Measurements from ENCODE around the gene LPP.

Gene LPP

DNA sequence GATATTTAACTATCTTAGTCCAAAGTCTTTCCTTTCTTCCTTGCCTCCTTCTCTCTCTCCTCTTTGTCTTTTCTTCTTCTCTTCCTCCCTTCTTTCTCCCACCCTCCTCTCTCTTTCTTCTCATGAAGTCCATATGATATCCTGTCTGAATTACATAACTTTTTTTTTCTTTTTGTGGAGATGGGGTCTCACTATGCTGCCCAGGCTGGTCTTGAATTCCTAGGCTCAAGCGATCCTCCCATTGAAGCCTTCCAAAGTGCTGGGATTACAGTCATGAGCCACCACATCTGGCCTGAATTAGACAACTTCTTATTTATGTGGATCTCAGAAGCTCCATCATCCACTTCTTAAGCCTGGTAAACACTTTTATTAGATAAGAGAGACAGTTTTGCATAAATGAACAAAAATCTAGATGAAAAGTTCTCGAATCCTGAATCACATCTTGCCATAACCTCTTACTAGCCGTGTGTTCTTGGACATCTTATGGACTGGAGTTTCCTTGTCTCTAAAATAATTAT lies 206.5 kb downstream of the LPP start:
- no peak for DNase-seq (ENCODE audit: low read depth, low spot score)

DNA sequence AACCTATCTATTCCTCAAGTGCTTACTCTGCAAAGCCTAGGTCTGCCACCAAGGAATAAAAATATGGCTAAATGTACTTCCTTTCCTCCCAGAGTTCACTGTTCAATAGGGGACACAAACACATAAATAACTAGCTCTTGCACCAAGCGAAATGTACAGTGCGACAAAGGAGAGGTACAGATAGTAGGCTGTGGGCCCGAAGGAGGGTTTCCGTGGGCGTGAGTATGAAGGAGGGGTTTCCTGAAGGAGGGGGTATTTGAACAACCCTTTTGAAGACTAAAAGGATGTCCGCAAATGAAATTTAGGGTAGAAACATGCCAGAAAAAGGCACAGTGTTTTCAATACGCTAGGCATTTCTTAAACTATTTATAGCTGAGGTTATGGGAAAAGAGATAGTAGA lies 207.9 kb downstream of the LPP start:
- no peak for DNase-seq (ENCODE audit: low read depth, low spot score)

DNA sequence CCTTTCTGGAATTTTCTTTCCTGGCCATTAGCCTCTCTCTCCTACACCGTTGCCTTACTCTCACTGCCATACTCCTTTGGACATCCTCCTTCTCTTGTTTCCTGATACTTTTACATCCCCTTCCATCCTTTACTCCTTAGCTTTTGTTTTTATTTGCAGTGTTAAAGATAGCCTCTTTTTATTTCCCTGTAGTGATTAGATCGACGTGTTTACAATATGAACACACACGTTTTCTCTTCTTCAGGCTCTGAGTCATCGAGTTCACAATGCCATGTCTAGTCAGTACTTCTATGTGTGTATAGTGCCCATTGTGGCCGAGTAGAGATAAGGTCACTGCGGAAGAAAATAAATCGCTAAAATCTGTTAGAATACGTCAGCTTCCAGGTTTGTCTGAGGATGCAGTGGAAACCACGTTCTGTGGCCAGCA lies 208.5 kb downstream of the LPP start:
- no peak for DNase-seq (ENCODE audit: low read depth, low spot score)

DNA sequence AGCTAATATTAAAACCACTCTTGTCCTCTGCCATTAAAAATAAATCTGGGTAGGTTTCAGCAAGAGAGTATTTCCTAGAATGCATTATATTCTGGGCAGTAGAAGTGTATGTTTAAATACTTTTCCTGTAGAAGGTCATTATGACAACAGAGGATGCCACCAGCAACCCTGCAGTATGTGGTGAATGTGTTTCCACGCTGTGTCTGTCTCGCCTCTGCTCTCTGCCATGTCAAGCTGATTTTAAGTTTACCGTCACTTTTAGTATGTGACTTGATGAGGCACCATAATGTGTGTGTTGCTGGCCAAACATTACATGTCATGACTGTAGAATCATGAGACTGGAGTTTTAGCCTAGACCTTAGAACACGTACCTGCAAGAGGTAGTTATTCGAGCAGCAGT lies 211.2 kb downstream of the LPP start:
- DNase-seq (ENCODE audit: low read depth, low spot score), result no peak

DNA sequence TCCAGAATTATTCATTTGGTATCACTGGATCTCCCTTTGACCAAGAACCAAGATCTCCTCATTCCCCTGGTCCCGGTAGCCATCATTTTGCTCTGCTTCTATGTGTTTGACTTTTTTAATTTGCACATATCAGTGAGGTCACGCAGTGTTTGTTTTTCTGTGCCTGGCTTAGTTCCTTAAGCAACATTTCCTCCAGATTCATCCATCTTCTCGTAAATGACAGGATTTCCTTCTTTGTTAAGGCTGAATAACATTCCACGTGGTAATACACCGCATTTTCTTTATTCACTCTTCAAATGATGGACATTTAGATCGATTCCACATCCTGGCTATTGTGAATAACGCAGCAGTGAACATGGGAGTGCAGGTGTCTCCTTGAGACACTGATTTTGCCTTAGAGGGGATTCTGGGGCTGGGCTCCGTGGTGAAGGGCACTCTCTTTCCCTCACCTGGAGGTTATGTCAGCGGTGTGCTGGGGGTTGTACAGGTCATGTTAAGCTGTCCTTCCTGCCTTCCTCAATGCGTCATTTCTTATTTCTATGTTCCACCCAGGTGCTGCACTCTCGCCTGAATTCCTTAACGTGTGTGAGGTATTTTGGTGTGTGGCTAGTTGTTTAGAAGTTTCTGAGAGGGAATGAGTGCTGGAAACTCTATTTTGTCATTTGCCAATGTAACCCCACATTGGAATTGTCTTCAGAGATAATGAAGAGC lies 212.2 kb downstream of the LPP start:
- no peak for DNase-seq (ENCODE audit: low read depth, low spot score)

DNA sequence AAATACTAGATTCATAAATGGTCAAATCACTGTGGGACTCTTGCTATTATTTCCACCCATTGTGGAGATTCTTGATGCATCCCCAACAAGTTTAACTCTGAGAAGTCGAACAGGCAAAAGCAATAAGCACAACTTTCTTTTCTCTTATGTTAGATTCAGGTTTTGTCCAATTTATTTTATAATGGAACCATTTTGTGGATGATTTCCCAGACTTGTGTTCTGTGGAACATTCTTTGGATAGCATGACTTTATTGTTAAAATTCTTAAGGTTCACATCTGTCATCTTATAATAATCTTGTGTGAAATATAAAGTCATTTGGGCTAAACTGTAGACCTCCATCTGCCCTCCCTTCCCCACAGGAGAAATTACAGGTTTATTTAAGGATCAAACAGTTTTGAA lies 213.7 kb downstream of the LPP start:
- DNase-seq (ENCODE audit: low read depth, low spot score), result no peak

DNA sequence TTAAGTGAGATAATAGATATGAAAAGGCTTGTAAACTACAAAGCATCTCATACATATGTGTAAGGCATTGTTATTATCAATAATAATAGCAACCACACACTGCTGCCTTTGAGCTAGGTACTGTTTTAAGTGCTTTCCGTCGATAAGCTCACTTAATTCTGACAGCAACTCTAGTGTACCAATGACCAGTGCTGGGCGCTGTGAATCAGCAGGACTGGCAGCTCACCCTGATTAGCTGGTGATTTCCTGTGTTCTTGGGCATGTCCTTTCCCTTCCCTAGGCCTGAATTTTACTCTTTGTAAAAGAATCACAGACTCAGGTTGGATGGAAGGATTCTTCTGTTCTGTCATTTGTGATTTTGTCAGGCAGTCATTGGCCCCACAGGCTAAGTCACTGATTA lies 215.6 kb downstream of the LPP start:
- DNase-seq (ENCODE audit: low read depth, low spot score), result no peak

DNA sequence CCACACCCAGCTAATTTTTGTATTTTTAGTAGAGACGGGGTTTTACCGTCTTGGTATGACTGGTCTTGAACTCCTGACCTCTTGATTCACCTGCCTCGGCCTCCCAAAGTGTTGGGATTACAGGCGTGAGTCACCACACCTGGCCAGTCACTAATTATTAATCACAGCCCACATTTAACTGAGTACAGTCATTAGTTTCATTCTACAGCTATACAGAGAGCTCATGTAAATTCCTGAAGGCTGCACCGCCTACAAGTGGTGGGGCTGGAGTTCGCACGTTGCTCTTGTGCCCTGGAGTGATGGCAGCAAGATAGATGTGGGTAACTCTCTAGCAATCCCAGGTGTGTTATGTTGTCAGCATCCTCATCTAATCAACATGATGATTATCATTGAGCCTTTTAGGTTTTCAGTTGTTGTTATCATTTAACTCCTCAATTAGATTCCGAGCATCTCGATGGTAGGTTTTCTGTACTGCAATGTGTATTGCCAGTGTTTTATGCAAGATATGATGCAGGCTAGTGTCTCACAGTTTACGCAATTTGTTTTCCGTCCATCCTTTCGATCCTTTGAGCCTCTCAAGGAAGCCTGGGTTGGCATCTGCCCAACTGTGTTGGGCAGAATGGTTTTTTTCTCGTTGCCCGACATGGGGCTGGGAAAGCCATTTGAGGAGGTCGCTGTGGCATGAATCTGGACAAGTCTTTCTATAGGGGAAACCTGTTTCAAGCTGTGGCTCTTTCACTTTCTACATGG lies 216.3 kb downstream of the LPP start:
- no peak for DNase-seq (ENCODE audit: low read depth, low spot score)

DNA sequence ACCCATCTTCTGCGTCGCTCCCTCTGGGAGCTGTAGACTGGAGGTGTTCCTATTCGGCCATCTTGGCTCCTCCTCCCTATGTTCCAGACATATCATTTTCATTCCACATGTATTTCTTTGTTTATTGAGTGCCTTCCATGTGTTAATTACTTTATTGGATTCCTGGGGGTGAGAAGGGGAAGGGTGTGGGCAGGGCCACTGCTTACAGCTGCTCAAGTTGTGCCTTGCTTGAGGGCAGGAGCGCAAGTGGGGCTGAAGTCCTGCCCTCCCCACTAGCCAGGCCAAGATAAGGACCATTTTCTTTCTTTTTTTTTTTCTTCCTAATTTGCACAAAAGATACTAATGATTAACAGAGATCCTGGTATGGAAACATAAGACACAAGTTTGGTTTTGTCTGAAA lies 224.8 kb downstream of the LPP start:
- DNase-seq (ENCODE audit: low read depth, low spot score), result no peak

DNA sequence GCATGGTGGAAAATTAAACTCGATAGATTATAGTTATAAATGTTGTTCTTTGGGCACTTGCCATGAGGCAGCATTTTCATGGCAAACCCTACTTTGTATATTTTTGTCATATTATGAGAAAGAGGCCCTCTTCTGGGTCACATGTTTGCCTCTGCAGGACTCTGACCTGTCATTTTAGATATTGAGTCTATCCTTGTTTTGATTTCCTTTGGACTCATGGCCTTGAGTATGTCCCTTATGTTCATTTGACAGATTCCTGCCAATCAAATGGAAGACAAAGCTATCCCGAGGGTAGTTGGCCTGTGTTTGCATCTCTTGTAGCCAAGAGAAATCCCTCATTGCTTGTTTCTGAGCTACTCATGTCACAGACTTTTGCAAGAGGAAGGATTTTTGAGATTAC lies 226.3 kb downstream of the LPP start:
- no peak for DNase-seq (ENCODE audit: low read depth, low spot score)

DNA sequence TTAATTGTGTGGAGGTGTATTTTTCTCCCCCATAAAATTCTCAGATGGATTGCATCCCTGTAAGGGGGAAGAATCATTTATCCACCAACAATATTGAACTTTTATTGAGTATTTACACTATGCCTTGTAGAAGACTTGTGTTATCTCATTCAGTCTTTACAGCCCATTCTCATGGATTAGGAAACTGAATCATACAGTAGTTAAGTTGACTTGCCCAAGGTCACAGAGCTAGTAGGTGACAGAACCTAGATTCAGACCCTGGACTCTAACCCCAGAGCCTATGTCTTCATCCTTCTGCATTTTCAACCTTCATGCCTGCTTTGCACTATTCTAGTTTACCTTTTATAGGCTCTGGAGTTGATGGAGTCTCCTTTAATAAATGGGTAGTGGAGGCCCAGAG lies 226.8 kb downstream of the LPP start:
- no peak for DNase-seq (ENCODE audit: low read depth, low spot score)

DNA sequence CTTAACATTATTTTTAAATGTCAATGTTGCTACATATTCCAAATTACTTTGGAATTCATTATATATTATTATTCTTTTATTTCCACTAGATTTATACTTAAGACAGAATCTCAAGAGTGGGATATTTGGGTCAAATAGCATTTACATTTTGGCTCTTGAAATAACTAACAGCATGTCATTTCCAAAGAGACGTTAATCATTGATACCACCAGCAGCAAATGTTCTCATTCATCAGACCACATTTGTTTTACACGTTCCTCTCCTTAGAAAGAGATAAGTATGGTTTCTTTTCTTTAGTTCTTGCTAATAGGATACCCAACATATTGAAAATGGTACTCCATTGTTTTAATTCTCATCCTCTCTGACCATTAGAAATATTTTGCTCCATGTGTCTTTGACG lies 229.8 kb downstream of the LPP start:
- DNase-seq (ENCODE audit: low read depth, low spot score), result no peak

DNA sequence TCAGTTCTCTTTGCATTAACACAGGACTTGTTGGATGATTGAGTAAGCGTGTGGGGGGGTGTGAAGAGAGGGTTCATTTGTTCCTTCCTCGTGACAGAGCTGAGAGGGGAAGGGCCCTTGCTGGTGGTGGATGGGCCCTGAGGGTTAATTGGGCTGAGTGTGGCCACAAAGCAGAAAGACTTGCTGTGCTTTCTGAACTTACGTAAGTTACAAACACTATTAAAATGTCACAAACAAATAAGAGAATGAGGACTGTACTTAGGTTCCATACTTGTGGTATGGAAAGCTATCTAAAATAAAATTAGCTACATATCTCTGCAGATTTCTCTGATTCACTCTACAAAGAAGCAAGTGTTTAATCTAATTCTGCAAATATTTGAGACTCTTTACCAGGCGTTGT lies 231.3 kb downstream of the LPP start:
- DNase-seq (ENCODE audit: low read depth, low spot score), result no peak

DNA sequence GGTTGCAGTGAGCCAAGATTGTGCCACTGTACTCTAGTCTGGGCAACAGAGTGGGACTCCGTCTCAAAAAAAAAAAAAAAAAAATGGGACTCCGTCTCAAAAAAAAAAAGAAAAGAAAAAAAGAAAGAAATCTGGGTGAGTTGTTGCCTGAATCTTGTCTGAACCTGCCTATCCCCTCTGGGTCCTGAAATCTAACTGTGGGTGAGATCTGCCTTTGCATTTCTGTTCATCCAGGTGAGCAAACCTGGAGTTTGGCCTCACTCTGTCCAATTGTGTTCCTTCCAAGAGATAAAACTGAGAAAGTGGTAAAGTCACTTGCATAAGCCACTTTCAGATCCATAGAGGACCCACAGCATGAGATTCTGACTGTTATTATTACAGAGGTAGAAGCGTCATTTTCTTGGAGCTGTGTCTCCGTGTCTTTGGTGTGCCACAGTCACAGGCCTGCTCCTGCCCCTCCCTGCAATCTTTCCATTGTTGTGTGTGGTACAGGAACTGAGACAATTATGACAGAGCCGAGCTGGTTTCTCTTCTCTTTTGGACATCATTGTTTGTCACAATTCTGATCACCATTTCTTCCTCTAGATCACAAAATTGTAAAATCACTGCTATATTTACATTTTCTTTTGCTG lies 235.9 kb downstream of the LPP start:
- no peak for DNase-seq (ENCODE audit: low read depth, low spot score)

DNA sequence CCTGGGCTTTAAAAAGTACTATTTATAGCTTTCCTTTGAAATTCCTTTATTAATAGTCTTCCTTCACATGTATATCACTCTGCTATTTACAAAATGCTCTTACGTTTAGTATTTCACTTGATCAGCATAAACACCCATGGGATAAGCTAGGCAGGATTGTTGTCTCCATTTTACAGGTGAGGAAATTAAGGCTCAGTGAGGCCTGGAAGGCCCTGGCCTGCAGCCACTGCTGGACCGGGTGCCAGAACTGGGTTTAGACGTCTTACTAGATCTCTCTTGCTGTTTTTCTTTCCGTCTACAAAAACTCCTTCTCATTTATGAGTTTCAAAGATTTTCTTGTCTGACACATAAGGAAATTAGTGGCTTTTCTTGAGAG lies 236.4 kb downstream of the LPP start:
- DNase-seq (ENCODE audit: low read depth, low spot score), result no peak

DNA sequence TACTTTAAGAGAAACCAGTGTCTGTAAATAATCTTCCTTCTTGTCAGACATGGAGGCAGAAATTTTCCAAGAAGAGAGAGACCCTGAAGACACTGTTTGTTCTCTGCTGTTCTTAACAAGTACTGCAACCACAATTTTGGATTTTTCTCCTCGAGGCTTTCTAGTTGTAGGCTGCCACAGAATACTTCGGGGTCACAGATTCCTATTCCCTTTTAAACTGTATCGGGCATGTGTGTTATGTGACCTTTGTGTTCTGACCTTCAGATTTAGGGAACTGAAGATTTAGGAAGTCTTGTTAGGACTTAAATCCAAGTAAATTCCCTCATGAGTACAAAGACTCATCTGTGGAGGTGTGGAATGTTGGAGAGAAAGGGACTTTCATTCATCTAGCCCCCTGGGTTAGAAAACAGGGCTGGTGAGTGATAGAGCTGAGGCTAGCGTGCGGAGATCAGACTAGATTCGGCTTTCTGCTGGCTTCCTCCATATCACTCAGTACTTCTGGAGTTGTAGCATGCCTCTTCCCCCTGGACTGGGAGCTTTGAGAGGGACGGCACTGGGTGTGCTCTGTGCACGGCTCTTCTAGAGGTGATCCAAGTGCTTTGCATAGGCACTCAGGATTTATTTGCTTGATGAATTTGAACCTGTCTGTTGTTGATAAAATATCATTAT lies 237.0 kb downstream of the LPP start:
- no peak for DNase-seq (ENCODE audit: low read depth, low spot score)

DNA sequence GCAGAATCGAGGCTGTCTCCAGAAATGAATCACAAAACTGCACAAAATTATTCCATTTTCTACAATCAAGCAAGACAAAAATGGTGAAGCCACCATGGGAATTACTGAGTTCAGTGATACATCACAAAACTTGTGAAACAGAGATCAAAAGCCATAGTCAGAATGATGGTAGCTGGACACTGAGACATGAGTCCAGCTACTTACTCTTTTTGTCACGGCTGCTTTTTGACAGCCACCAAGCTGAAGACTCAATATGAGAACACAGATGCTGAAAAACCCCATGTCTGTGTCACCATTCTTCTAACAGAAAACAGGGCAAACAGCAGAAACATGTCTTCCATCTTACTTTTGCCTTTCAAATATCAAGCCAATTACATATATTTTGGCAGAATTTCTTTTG lies 237.6 kb downstream of the LPP start:
- no peak for DNase-seq (ENCODE audit: low read depth, low spot score)

DNA sequence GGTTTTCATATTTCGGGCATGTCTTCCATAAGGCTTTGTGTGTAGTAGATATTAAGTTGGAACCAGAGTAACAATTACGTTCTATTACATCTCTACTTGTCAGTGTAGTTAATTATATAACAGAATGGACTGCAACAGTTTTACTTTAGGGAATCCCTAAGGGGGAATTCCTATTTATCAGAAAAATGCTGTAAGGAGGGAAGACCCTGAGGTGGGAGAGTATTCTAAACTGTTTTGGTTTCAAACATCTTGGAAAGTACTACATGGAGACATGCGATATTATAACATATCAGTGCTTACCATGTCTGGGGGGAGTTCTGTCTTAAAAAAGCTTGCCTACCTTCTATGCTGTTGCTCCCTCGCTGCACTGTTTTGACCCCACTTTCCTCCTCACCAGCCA lies 238.1 kb downstream of the LPP start:
- no peak for DNase-seq (ENCODE audit: low read depth, low spot score)

DNA sequence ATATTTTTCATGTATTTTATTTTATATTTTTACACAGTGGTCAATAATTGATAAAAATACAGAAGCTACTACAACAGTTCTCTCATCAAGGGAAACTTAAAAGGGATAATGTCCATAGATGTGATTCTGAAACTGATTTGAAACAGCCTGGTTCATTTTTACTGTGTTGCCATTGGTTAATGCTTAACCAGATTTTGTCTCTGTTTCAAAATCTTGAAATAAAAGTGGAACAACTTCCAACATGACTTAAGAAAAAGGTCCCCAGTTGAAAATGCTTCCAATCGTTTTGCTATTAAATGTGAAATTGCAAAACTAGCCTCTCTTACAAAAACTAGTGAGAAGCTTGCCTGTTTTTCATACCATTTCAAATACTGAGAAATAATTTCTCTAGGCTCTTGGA lies 240.7 kb downstream of the LPP start:
- no peak for DNase-seq (ENCODE audit: low read depth, low spot score)

DNA sequence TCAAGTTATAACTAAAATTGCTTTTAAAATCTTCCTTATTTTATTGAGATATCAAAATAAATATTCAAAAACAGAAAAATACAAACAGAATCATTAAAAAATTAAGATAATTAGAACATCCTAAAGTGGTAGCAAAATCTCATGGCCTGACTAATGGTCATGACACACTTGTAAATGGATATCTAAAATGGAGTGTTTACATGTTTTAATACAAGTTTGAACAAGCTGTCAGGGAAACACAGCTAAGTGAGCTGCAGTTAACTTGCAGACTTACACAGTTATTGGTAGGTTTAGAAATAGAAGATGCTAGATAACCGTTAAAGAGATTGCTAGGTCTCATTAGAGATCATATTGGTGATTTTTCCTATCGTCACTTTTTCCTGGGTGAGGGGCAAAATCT lies 242.3 kb downstream of the LPP start:
- no peak for DNase-seq (ENCODE audit: low read depth, low spot score)

DNA sequence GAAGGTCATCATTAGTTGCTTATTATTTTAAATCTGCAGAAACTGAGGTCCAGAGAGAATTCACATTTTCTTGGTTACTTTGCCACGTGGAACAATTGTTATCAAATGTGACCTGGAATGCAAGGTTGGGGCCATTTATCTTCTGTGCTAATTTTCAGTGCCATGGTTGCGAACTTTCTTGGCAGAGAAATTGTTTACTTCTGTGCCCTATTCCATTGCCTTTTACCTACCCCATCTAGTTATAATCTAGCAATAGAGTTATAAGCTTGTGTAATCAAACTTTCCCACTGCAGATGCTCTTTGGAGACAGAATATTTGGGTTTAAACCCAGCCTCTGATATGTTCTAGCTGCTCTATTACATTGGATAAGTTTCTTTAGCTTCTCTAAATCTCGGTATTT lies 242.9 kb downstream of the LPP start:
- no peak for DNase-seq (ENCODE audit: low read depth, low spot score)
